Fibroblast of lung (primary cell): ENCODE measurements around the gene RPN1. TPM values are rescaled to one million over a fixed set of nuclear protein-coding genes. Genes with fewer than 3 reads are reported as not detected.

Experiments used
- DNase-seq, 2 donors: peaks; one replicate each; pipeline versions ENCODE4 v3.0.0 to v3.0.0-alpha.2; 2010; ENCODE audit warnings: low read depth in 2 of 2
- H2AFZ ChIP-seq: 2 replicates; pipeline ENCODE4 v1.5.1; 2012; ENCODE audit warnings: low read length, control low read depth, inconsistent platforms
- H3K27ac ChIP-seq: 2 replicates; pipeline ENCODE4 v1.5.1; 2011; ENCODE audit warnings: low read length, control low read depth; ENCODE audit not compliant: insufficient read depth
- H3K27me3 ChIP-seq: 2 replicates; pipeline ENCODE4 v1.5.1; 2011; ENCODE audit warnings: mild to moderate bottlenecking, low read length; ENCODE audit not compliant: control insufficient read depth, insufficient read depth
- H3K36me3 ChIP-seq: 2 replicates; pipeline ENCODE4 v1.5.1; 2011; ENCODE audit warnings: low read length; ENCODE audit not compliant: control insufficient read depth, insufficient read depth
- H3K4me1 ChIP-seq: 2 replicates; pipeline ENCODE4 v1.5.1; 2011; ENCODE audit warnings: low read length; ENCODE audit not compliant: control insufficient read depth, insufficient read depth; ENCODE audit errors: extremely low read depth
- H3K4me2 ChIP-seq: 2 replicates; pipeline ENCODE4 v1.5.1; 2011; ENCODE audit warnings: low read length, control low read depth; ENCODE audit not compliant: insufficient read depth; ENCODE audit errors: extremely low read depth
- H3K4me3 ChIP-seq, 4 experiments: fragments of 200-600 bp in 1 of 4; sonication (generic) in 1 of 4; replicated peaks in 1 of 4; 2 replicates each; pipeline ENCODE4 v1.5.1; 2011 to 2016; ENCODE audit warnings: low read length in 4 of 4, low read depth in 3 of 4, mild to moderate bottlenecking in 3 of 4, control low read depth in 2 of 4, inconsistent platforms in 1 of 4, mixed read lengths in 1 of 4; ENCODE audit not compliant: insufficient read depth in 1 of 4; ENCODE audit errors: control extremely low read depth in 1 of 4
- H3K79me2 ChIP-seq: 2 replicates; pipeline ENCODE4 v1.5.1; 2012; ENCODE audit warnings: mild to moderate bottlenecking, low read length, inconsistent platforms; ENCODE audit not compliant: control insufficient read depth, insufficient read depth
- H3K9ac ChIP-seq: 2 replicates; pipeline ENCODE4 v1.5.1; 2011; ENCODE audit warnings: mild to moderate bottlenecking, low read length, control low read depth; ENCODE audit not compliant: insufficient read depth
- H3K9me3 ChIP-seq: 2 replicates; pipeline ENCODE4 v1.5.1; 2012; ENCODE audit warnings: low read depth, low read length; ENCODE audit not compliant: control insufficient read depth, insufficient read depth
- H4K20me1 ChIP-seq: 2 replicates; pipeline ENCODE4 v1.5.1; 2011; ENCODE audit warnings: low read length; ENCODE audit not compliant: control insufficient read depth, insufficient read depth; ENCODE audit errors: extremely low read depth
- EZH2 ChIP-seq: IDR thresholded peaks from 2 replicates; pipeline ENCODE4 v1.5.1; 2012; ENCODE audit warnings: low read length, control low read depth, mild to moderate bottlenecking; ENCODE audit errors: missing control alignments
- polyA plus RNA-seq, 2 donors: library from polyadenylated mRNA; depleted of rRNA in 1 of 2; stranded (reverse) in 1 of 2; unstranded in 1 of 2; fragments of >200 nt; gene quantifications; 2 replicates each; pipeline ENCODE4 v1.2.1, GENCODE V29; 2011 to 2012; ENCODE audit warnings: missing spikeins in 1 of 2
- total RNA-seq: library from RNA; depleted of rRNA; stranded (reverse); fragments of >200 nt; gene quantifications from 2 replicates; pipeline ENCODE4 v1.2.1, GENCODE V29; 2014
- TF ChIP-seq, protein P1 (sequence below), 2 donors: IDR thresholded peaks in 1 of 2; conservative IDR thresholded peaks in 1 of 2; 1 replicate in 1 of 2; 2 replicates in 1 of 2; pipeline ENCODE4 v1.5.1; 2011 to 2012; ENCODE audit warnings: low read length in 2 of 2, control low read depth in 1 of 2, inconsistent platforms in 1 of 2, low read depth in 1 of 2, mild to moderate bottlenecking in 1 of 2

Gene RPN1
- total and polyA plus RNA-seq, 2 donors (not counting 1 experiment from before 2014, with no cell fraction given), result 359 to 417 TPM

DNA sequence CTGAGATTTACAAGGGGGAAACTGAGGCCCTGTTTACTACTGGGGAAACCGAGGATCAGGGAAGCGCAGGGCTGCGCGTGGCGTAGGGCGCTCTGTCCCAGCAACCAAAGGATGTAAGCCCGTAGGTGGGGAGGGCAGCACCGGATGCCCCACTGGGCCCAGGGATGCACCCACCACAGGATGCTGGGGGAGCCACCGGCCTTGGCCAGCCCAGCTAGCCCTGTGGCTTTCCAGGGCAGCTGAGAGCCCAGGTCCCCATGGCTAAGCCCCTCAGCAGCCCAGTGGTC lies 33.4 kb downstream of the RPN1 start:
- TF ChIP-seq, protein P1, sequence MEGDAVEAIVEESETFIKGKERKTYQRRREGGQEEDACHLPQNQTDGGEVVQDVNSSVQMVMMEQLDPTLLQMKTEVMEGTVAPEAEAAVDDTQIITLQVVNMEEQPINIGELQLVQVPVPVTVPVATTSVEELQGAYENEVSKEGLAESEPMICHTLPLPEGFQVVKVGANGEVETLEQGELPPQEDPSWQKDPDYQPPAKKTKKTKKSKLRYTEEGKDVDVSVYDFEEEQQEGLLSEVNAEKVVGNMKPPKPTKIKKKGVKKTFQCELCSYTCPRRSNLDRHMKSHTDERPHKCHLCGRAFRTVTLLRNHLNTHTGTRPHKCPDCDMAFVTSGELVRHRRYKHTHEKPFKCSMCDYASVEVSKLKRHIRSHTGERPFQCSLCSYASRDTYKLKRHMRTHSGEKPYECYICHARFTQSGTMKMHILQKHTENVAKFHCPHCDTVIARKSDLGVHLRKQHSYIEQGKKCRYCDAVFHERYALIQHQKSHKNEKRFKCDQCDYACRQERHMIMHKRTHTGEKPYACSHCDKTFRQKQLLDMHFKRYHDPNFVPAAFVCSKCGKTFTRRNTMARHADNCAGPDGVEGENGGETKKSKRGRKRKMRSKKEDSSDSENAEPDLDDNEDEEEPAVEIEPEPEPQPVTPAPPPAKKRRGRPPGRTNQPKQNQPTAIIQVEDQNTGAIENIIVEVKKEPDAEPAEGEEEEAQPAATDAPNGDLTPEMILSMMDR (conservative IDR thresholded peaks at IDR 0.05 in 1 of 2, IDR thresholded peaks at IDR 0.05 in 1 of 2; ENCODE audit: low read depth in 1 of 2, low read length in 2 of 2), result no peak
- TF ChIP-seq EZH2, result no peak
- Histone ChIP-seq H3K4me2 (peak overlapping the region; percentile 83), H4K20me1 (no peaks in the 10 kb centered on the region), H3K36me3 (peaks cover 22% of the 10 kb centered on the region), H3K9ac (peak overlapping the region; percentile 70), H3K79me2 (peaks cover 16% of the 10 kb centered on the region), H3K27ac (peak overlapping the region; percentile 55), H3K4me3 (peak overlapping the region in 2 of 4 experiments; percentile 39 to 50), H3K4me1 (peaks cover 17% of the 10 kb centered on the region), H2AFZ (no peak overlapping the region), H3K27me3 (no peaks in the 10 kb centered on the region), H3K9me3 (no peaks in the 10 kb centered on the region)
- no peak for DNase-seq

DNA sequence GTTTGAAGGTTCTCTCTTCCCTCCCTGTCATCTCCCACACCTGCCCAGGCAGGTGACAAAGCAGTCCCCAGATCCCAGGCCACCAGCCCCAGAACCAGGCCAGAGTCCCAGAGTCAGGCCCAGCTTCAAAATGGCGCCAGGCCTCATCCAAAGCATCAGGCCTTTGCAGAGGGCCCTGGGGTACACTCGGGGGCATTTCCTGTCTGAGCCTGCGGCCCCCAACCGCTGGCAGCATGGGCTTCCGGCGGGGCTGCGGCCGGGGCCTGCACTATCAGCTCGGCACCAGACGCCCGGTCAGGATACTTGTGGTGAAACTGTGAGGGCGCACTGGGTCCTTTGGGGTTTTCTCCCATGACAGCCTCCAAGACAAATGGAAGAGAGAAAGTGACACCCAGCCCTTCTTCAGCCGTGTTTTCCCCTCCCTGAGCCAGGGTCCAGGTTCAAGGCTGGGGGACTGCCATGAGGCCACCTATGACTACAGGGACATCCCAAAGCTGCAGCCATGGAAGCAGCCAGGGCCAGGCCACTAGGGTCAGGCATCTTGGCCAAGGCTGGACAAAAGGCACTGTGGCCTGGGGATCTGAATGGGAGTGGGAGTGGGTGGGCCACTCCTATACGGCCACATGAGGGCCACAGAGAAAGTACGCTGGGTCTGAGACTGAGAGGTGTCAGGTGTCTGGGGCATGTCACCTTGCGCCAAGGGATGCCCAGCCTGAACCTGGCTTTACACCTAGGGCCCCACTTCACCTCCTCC lies 33.9 kb downstream of the RPN1 start:
- Histone ChIP-seq H3K4me2 (no peak overlapping the region), H3K79me2 (peaks cover 14% of the 10 kb centered on the region), H3K9ac (peak overlapping the region; percentile 70), H3K4me1 (peaks cover 17% of the 10 kb centered on the region), H2AFZ (no peak overlapping the region), H3K4me3 (peak overlapping the region in 1 of 4 experiments; percentile 50), H3K36me3 (peaks cover 17% of the 10 kb centered on the region), H3K27ac (peak overlapping the region; percentile 55), H3K27me3 (no peaks in the 10 kb centered on the region), H3K9me3 (no peaks in the 10 kb centered on the region), H4K20me1 (no peaks in the 10 kb centered on the region)
- no peak for DNase-seq
- TF ChIP-seq, protein P1 (conservative IDR thresholded peaks at IDR 0.05 in 1 of 2, IDR thresholded peaks at IDR 0.05 in 1 of 2; ENCODE audit: low read depth in 1 of 2, low read length in 2 of 2), result no peak
- no peak for TF ChIP-seq EZH2

DNA sequence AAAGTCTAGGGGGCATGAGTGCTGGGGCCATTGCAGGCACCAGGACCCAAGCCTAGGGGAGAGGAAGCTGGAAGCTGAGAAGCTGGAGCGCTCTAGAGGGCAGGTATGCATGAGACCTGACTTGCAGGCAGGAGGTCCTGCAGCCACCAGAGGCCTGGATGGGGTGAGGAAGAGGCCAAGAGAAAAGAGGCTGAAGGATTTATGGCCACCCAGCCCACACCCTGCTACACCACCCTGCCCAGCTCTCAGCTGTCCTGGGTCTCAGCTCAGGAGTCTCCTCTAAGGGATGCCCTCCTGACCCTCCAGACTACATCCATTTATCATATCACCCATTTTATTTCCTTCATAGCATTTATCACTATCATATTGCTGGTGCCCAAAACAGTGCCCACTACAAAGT lies 36.5 kb downstream of the RPN1 start:
- no peak overlapping the region for H3K4me3 ChIP-seq

More for the DNA sequence above, 36.5 kb downstream of the RPN1 start:
- no peak overlapping the region for H3K9ac ChIP-seq
- no peaks in the 10 kb centered on the region for H3K9me3 ChIP-seq
- H4K20me1 ChIP-seq, result no peaks in the 10 kb centered on the region
- peaks cover 9% of the 10 kb centered on the region for H3K4me1 ChIP-seq
- H3K79me2 ChIP-seq, result peaks cover 11% of the 10 kb centered on the region
- TF ChIP-seq EZH2, result no peak
- no peaks in the 10 kb centered on the region for H3K27me3 ChIP-seq
- DNase-seq, result no peak
- no peak overlapping the region for H3K4me2 ChIP-seq
- no peak overlapping the region for H3K27ac ChIP-seq
- peaks cover 5% of the 10 kb centered on the region for H3K36me3 ChIP-seq
- no peak overlapping the region for H2AFZ ChIP-seq
